Measurements from ENCODE around the gene ACKR2. TPM values are rescaled to one million over a fixed set of nuclear protein-coding genes. Genes with fewer than 3 reads are reported as not detected.

ACKR2 gene
- total RNA-seq, 1 experiment from 2014 or later: not detected

- H3K56ac ChIP-seq (ENCODE audit: insufficient read length, low read depth, low read length): no peak overlapping the region
- H3K4ac ChIP-seq (ENCODE audit: low read depth, low read length): no peak overlapping the region
- H3K23ac ChIP-seq (ENCODE audit: insufficient read length, low read depth, low read length): no peak overlapping the region
- H3K27me3 ChIP-seq (ENCODE audit: insufficient read depth, low read length): no peaks in the 10 kb centered on the region; the same call in 1 of the 2 replicates
- no peak overlapping the region for H4K8ac ChIP-seq (replicated peaks; ENCODE audit: insufficient read length, low read depth, low read length)
- no peak overlapping the region for H4K5ac ChIP-seq (ENCODE audit: insufficient read length, low read depth, low read length)
- no peak overlapping the region for H4K91ac ChIP-seq (ENCODE audit: insufficient read length, low read depth, low read length)
- H2AK5ac ChIP-seq (ENCODE audit: insufficient read length, low read length): no peak overlapping the region
- no peak overlapping the region for H3K27ac ChIP-seq (ENCODE audit: insufficient read length, low read depth, low read length)
- H3K18ac ChIP-seq (ENCODE audit: insufficient read length, low read depth, low read length): no peak overlapping the region
- no peaks in the 10 kb centered on the region for H3K23me2 ChIP-seq (ENCODE audit: insufficient read length, low read depth, low read length, poor library complexity, severe bottlenecking)
- no peak overlapping the region for H2BK120ac ChIP-seq (ENCODE audit: low read depth, low read length, poor library complexity, severe bottlenecking)
- Mint-ChIP-seq H3K4me1 (peaks cover 43 to 47% of the 10 kb centered on the region in 2 experiments), H3K27me3 (ENCODE audit: low read depth) (peaks cover 2% of the 10 kb centered on the region; the same call in 1 of the 2 replicates), H3K27ac (no peak overlapping the region), H3K36me3 (ENCODE audit: insufficient read depth in 1 of 3, low read depth in 3 of 3) (no peaks in the 10 kb centered on the region; a peak in 4 of 7 replicates), H3K9me3 (no peaks in the 10 kb centered on the region; a peak in 1 of 5 replicates), H3K4me3 (no peak overlapping the region)
- no peak overlapping the region for H3T11ph ChIP-seq (ENCODE audit: low read length)
- H3K9me3 ChIP-seq (ENCODE audit: control insufficient read depth, low read depth, low read length): no peaks in the 10 kb centered on the region
- no peak for DNase-seq
- WGBS (ENCODE audit: extremely low coverage, insufficient read length, low lambda C conversion rate): no CpG with 5 or more reads among the region's 1 CpG
- no peak overlapping the region for H2BK5ac ChIP-seq (ENCODE audit: insufficient read length, low read length)
- H2BK20ac ChIP-seq (ENCODE audit: low read depth, low read length, poor library complexity, severe bottlenecking): peak overlapping the region; percentile 3
- no peaks in the 10 kb centered on the region for H4K20me1 ChIP-seq (ENCODE audit: control insufficient read depth, insufficient read depth, insufficient read length)
- no peak for TF ChIP-seq CTCF (conservative IDR thresholded peaks at IDR 0.05)
- no peak overlapping the region for H2BK12ac ChIP-seq (ENCODE audit: insufficient read length, low read depth, low read length)
- H3K79me2 ChIP-seq (ENCODE audit: insufficient read depth, low read length): no peaks in the 10 kb centered on the region
- no peak overlapping the region for H3K4me2 ChIP-seq (ENCODE audit: insufficient read depth, insufficient read length, low read length)
- H2BK15ac ChIP-seq (ENCODE audit: low read depth, low read length): no peak overlapping the region
- no peaks in the 10 kb centered on the region for H3K79me1 ChIP-seq (ENCODE audit: insufficient read depth, low read depth, low read length, poor library complexity, severe bottlenecking)
- no peak overlapping the region for H3K9ac ChIP-seq (ENCODE audit: extremely low read depth, insufficient read length, low read length)
- peaks cover 8% of the 10 kb centered on the region; the same call in 1 of the 2 replicates for H3K4me1 ChIP-seq (ENCODE audit: insufficient read depth, low read length)
- H2AFZ ChIP-seq (ENCODE audit: low read length): no peak overlapping the region
- H3K14ac ChIP-seq (ENCODE audit: insufficient read depth, low read length): no peak overlapping the region
These were observed 77.1 kb downstream of the ACKR2 start for GRCh38 chr3:42886294-42886822.
